AG09309 (cell line): ENCODE measurements around the gene PEX13.

ENCODE experiments used
- DNase-seq: peaks from one replicate; pipeline ENCODE4 v3.0.0-alpha.2; 2010; ENCODE audit warnings: low read depth
- H3K4me3 ChIP-seq: 2 replicates; pipeline ENCODE4 v1.5.1; 2011; ENCODE audit warnings: mild to moderate bottlenecking, low read depth, low read length, moderate library complexity; ENCODE audit not compliant: control insufficient read depth
- CTCF ChIP-seq: IDR thresholded peaks from 2 replicates; pipeline ENCODE4 v1.5.1; 2011; ENCODE audit warnings: mild to moderate bottlenecking, low read depth, low read length, inconsistent platforms; ENCODE audit not compliant: insufficient read depth, control insufficient read depth; ENCODE audit errors: missing control alignments

The PEX13 gene

GRCh38 chr2:61042807-61043206 is 25.3 kb downstream of the PEX13 start:
- H3K4me3 ChIP-seq: no peak overlapping the region
- no peak for TF ChIP-seq CTCF
- no peak for DNase-seq

- TF ChIP-seq CTCF: no peak
- H3K4me3 ChIP-seq: no peak overlapping the region
- no peak for DNase-seq
Measured at GRCh38 chr2:61044636-61045035, 27.1 kb downstream of the PEX13 start.

- TF ChIP-seq CTCF: no peak
- DNase-seq: no peak
- H3K4me3 ChIP-seq: no peak overlapping the region
Measured at GRCh38 chr2:61045226-61045625, 27.7 kb downstream of the PEX13 start.

- TF ChIP-seq CTCF: no peak
- no peak overlapping the region for H3K4me3 ChIP-seq
- no peak for DNase-seq
Measured at GRCh38 chr2:61045999-61046398, 28.5 kb downstream of the PEX13 start.

- no peak for DNase-seq
- H3K4me3 ChIP-seq: no peak overlapping the region
- TF ChIP-seq CTCF: no peak
Measured at GRCh38 chr2:61055557-61055956, 38.0 kb downstream of the PEX13 start.

GRCh38 chr2:61057562-61057961 is 40.0 kb downstream of the PEX13 start:
- DNase-seq: no peak
- TF ChIP-seq CTCF: no peak
- no peak overlapping the region for H3K4me3 ChIP-seq

GRCh38 chr2:61059382-61059781 is 41.9 kb downstream of the PEX13 start:
- DNase-seq: no peak
- H3K4me3 ChIP-seq: no peak overlapping the region
- no peak for TF ChIP-seq CTCF
